Fibroblast of lung (primary cell): ENCODE results near the gene RPL22.

Experiments used
- CTCF ChIP-seq, 2 donors: IDR thresholded peaks in 1 of 2; conservative IDR thresholded peaks in 1 of 2; 1 replicate in 1 of 2; 2 replicates in 1 of 2; pipeline ENCODE4 v1.5.1; 2011 to 2012; ENCODE audit warnings: low read length in 2 of 2, control low read depth in 1 of 2, inconsistent platforms in 1 of 2, low read depth in 1 of 2, mild to moderate bottlenecking in 1 of 2
- EZH2 ChIP-seq: IDR thresholded peaks from 2 replicates; pipeline ENCODE4 v1.5.1; 2012; ENCODE audit warnings: low read length, control low read depth, mild to moderate bottlenecking; ENCODE audit errors: missing control alignments

GRCh38 chr1:6247651-6248050 lies 48.3 kb upstream of the RPL22 start:
- TF ChIP-seq CTCF (conservative IDR thresholded peaks at IDR 0.05 in 1 of 2, IDR thresholded peaks at IDR 0.05 in 1 of 2; ENCODE audit: low read depth in 1 of 2, low read length in 2 of 2) (no peak), EZH2 (no peak)
